CD4-positive, alpha-beta T cell treated with Interleukin-6 at 100 ng/mL for 8 hours (primary cell): ENCODE measurements around the gene ABAT.

Experiments
- DNase-seq: peaks from one replicate; pipeline ENCODE4 v3.0.0-alpha.2; 2020; ENCODE audit warnings: mixed read lengths, low spot score

ABAT gene

DNA sequence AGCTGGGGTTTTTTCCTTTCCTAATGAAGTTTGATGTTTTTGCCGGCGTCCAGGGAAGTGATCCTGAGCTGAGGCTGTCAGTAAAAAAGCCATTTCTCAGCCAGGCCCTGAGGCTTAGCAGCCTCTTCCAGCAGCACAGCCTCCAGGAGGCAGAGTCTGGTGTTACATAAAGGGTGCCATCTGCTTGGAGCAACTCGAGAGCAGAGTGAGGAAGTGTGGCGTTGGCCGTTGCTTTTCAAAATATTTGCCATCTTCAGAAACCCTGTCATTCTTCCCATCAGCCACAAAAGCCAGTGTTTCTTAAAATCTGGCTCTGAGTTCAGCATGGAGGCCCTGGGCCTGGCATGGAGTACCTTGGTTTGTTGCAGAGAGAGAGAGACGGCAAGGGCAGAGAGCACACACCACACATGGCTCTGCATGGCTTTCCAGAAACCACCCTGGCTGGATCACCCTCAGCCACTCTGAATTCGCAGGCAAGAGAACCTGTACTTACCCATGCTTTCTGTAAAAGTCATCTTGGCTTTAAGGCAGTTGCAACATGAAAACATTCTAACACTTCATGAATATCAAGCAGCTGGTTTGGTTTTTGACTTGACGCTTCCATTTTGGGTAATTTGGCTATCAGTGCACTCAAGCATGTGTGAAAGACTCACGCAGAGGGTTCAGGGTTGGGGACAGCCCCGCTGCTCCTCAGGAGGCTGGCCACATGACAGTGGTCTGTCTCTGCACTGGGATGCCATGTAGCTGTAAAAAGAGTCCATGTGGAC lies 144.3 kb downstream of the ABAT start:
- no peak for DNase-seq

DNA sequence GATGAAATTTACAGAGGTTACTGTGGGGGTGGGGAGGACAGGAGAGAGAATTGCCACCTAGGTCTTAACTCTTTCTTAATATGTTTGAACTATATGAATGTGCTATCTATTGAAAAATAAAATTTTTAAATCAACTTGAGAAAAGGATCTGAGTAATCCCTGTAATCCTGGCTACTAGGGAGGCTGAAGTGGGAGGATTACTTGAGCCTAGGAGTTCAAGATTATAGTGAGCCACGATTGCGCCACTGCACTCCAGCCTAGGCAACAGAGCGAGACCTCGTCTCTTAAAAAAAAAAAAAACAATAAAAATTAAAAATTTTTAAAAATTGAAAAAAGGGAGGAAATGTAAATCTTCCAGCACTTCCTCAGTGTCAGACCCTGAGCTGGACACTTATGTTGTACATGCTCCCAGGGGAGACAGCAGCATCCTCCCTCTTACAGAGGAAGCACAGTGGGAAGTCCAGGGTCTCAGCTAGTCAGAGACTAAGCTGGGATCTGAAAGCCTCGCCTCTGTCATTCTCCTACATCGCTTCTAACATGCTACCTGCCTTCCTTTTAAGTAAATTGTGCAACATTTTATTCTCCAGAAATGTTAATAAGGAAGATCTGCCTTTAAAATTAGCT lies 145.1 kb downstream of the ABAT start:
- DNase-seq: no peak

DNA sequence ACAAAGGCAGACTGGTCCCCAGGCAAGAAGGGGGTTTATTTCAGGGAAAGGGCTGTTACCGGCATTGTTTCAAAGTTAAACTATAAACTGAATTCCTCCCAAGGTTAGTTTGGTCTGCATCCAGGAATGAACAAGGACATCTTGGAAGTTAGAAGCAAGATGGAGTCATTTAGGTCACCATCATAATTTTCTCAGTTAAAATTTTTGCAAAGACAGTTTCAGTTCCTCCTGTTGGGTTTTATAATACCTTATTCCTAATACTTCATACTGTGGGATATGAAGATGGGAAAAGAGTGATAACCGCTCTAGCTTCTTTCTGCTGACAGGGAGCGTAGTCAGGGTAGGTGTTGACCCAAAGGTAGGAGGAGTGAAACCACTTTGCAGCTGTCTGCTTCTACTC lies 148.0 kb downstream of the ABAT start:
- DNase-seq: no peak

DNA sequence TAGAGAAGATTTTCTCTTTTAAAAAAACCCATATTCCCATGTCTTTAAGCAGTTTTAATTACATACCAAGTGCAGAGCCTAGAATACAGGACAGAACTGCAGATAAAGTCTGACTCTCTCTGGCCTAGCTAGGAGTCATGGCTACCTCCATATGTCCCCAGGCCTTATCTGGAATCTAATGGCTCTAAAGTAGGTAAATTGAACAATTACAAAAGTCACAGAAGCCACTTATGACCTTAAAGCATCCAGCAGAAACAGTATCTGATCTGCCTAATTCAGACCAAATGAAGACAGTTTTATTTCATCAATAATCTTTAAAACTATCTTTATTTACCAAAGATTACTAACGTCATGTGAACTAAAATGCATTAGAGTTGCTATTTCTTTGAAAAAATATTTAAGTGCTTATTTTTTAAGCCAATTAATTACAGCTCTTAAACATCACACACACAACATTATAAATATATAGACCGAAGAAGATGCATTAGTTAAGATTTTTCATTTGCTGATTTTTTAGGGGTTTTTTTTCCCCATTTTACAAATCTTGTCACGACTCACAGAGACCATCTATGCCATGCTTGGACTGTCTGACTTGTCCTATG lies 152.0 kb downstream of the ABAT start:
- DNase-seq: no peak

DNA sequence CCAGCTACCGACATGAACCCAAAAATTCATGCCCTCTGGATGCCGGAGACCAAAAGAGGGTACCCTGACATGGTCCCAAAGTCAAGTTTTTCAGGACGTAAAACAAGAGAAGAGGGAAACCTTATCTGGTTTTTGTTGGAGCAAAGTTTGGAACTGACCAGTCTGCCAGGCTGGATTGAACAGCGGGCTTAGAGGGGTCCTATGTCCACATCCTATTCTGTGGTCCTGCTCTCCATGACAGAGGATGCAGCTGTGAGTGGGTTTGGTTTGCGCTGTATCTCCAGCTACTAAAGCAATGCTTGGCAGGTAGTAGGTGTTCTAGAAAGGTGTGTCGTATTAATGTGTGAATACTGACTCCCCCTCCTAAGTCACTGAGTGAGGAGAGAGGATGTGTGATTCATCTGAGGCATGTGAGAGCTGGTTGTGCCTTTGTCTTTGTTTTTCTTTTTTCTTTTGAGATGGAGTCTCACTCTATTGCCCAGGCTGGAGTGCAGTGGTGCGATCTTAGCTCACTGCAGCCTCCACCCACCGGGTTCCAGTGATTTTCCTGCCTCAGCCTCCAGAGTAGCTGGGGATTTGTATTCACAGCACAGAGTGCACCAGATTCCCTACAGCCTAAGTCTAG lies 154.2 kb downstream of the ABAT start:
- no peak for DNase-seq

DNA sequence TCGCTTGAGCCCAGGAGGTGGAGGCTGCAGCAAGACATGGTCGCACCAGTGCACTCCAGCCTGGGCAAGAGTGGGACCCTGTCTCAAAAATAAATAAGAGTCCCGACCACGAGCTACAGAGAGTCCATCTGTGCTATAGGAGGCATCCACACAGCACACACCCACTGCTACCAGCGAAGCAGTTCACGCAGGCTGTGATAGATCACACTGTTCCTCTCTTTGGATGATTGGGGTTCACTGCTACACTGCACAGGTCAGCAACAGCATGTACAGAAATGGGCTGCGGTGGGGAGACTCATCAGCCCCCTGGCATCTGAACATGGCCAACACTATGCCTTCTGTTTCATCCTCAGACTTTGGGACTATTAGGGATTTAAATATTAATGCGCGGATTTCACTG lies 157.0 kb downstream of the ABAT start:
- DNase-seq: no peak

DNA sequence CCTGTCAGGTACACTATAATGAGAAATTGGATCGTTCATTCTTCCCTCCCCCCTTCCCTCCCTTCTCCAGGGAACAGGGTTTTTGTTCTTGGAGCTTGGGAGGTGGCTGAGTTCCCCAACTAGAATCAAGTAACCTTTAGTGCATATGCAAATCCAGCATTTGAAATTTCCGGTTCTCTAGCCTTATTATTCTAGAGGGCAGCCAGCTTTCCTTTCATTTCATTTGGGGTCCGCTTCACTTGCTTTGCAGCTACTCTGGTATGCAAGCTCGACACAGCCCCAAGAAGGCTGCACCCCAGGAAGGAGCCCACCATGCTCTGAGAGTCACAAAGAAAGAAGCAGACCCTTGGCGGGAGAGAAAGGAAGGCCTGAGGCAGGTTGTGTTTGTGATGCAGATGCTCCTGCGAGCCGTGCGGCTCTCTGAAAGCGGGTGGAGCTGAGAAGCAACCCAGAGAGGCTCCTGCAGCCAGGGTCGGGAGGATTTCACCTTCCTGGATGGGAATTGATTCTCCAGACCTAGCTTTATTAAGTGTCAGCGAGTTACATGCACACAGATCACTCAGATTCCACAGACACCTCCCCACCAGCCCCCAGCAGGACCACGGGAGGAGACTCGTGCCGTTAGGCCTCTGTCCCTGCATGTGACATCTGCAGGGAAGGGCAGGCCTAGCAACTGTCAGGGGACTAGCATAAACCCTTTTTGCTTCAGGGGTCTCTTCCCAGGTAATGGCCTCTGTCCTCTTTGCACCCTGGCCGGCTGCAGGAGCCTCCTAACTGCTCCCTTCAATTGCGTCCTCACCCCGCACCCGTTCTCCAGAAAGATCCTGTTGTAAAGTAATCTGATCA lies 157.7 kb downstream of the ABAT start:
- DNase-seq: no peak

DNA sequence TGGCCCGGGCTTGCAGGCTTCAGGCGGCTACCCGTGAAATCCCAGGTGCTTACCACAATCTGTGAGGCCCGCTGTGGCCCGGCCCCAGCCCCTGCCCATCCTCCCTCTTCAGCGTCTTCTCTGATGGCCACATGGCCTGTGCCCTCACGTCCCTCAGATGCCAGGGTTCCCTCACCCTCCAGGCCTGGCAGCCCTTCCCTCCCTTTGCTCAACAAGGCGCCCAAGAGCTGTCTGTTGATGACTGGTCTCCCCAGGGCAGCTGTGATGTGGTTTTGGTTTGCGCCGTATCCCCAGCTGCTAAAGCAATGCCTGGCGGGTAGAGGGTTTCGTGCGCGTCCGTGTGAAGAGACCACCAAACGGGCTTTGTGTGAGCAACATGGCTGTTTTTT lies 158.3 kb downstream of the ABAT start:
- no peak for DNase-seq
